ENCODE measurements around the gene PHACTR1. TPM values are rescaled to one million over a fixed set of nuclear protein-coding genes. Genes with fewer than 3 reads are reported as not detected.
A peak's percentile ranks its signal among the peaks of the same experiment; 100 is the strongest.

Gene PHACTR1
- total RNA-seq, 4 donors from 2014 or later = 2.0 to 8.3 (median 4.5) TPM

DNA sequence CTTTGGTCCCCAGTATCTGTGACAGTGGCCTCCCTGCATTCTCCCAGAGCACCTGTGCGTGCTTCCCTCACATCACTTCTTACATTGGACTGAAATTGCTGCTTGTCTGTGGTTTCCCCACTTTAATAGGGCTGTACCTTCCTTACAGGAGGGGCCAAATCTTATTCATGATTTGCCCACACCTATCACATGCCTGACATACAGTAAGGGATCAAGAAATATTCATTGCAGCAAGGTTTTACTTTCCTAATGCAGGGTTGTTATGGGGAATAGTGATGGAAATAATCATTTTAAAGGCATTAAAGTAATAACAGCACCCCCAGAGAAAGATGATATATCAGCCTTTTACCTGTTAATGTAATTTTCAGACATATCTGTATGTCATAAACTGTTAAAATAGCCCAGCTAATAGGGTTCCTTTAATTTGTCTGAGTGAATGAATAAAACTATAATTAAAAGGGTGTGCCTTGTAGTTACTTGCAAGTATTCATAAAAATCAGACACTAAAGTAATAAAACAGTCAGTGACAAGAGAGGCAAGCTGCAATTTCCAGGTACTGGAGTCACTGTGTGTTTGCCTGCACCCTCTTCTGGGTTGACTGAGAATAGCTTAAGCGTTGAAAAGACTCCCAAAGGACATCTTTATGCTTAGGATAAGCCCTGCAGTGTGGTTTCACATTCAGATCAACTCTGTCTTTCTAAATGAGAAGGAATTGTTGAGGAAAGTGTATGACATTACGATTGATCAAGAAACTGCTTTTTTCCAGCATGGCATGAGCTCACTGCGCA lies 182.7 kb downstream of the PHACTR1 start:
- Histone ChIP-seq H3K36me3 (no peaks in the 10 kb centered on the region), H3K27me3 (no peaks in the 10 kb centered on the region), H3K27ac (no peak overlapping the region), H3K4me1 (no peaks in the 10 kb centered on the region), H3K9me3 (no peaks in the 10 kb centered on the region), H3K4me3 (no peak overlapping the region)
- intact Hi-C loops (cut with DNase I; ENCODE audit: low total_unique reads) = no loop called here
- TF ChIP-seq POLR2A (IDR thresholded peaks at IDR 0.05) (no peak), CTCF (IDR thresholded peaks at IDR 0.05) (no peak)
- DNase-seq = no peak

DNA sequence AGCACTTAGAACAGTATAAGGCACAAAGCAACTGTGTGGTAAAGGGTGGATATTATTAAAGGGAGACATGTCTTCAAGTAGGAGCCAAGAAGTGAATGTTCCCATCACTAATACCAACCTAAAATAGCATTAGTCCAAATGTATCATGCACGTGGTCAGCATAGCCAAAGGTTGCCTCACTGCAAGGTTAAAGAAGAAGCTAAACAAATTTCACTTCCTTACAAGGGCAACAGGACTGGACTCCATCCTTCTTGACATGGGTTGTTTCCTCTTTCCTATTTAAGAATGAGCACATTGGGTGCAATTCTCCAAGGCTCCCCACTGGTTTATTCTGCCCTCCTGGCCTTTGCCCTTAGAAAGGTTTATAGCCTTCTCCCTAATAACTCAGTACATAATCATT lies 186.7 kb downstream of the PHACTR1 start:
- no peaks in the 10 kb centered on the region for H3K27me3 ChIP-seq
- H3K9me3 ChIP-seq = no peaks in the 10 kb centered on the region
- no peaks in the 10 kb centered on the region for H3K36me3 ChIP-seq
- H3K27ac ChIP-seq = no peak overlapping the region
- no peak for TF ChIP-seq POLR2A (IDR thresholded peaks at IDR 0.05)
- TF ChIP-seq CTCF (IDR thresholded peaks at IDR 0.05) = no peak
- DNase-seq = no peak
- intact Hi-C loops (cut with DNase I; ENCODE audit: low total_unique reads) = no loop called here
- H3K4me1 ChIP-seq = no peaks in the 10 kb centered on the region
- H3K4me3 ChIP-seq = no peak overlapping the region

GRCh38 chr6:12909833-12910232 lies 193.3 kb downstream of the PHACTR1 start:
- H3K27me3 ChIP-seq = no peaks in the 10 kb centered on the region
- TF ChIP-seq CTCF (IDR thresholded peaks at IDR 0.05) (no peak), POLR2A (IDR thresholded peaks at IDR 0.05) (no peak)
- no peak overlapping the region for H3K4me3 ChIP-seq
- H3K36me3 ChIP-seq = no peaks in the 10 kb centered on the region
- intact Hi-C loops (cut with DNase I; ENCODE audit: low total_unique reads) = no loop called here
- no peak overlapping the region for H3K27ac ChIP-seq
- no peaks in the 10 kb centered on the region for H3K4me1 ChIP-seq
- no peak for DNase-seq
- H3K9me3 ChIP-seq = no peaks in the 10 kb centered on the region

DNA sequence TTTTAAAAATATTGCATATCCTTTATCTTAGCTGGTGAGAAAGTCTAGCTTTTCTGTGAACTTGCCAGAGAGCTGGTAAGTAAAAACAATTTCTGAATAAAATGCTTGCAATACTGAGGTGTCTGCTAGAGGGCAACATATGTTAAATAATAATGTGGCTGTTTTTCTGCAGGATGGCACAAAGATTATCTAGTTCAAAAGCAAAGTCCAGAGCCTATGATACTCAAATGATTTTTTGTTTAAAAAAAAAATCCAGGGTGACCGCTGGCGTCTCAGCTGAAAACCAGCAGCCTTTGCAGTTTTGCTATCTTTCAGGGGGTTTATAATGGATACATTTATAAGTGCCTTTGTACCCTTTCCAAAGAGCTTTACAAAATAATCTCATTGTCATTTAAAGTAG lies 194.9 kb downstream of the PHACTR1 start:
- no peaks in the 10 kb centered on the region for H3K9me3 ChIP-seq
- no peak for DNase-seq
- H3K27me3 ChIP-seq = no peaks in the 10 kb centered on the region
- H3K4me1 ChIP-seq = no peaks in the 10 kb centered on the region
- no peaks in the 10 kb centered on the region for H3K36me3 ChIP-seq
- H3K4me3 ChIP-seq = no peak overlapping the region
- H3K27ac ChIP-seq = no peak overlapping the region
- intact Hi-C loops (cut with DNase I; ENCODE audit: low total_unique reads) = no loop called here
- TF ChIP-seq CTCF (IDR thresholded peaks at IDR 0.05) = peak; percentile 11 to 57 (median 34)
- no peak for TF ChIP-seq POLR2A (IDR thresholded peaks at IDR 0.05)

GRCh38 chr6:12913201-12913600 lies 196.6 kb downstream of the PHACTR1 start:
- no peak for DNase-seq
- Histone ChIP-seq H3K9me3 (no peaks in the 10 kb centered on the region), H3K27ac (no peak overlapping the region), H3K4me1 (no peaks in the 10 kb centered on the region), H3K27me3 (no peaks in the 10 kb centered on the region), H3K4me3 (no peak overlapping the region), H3K36me3 (no peaks in the 10 kb centered on the region)
- TF ChIP-seq CTCF (IDR thresholded peaks at IDR 0.05) (no peak), POLR2A (IDR thresholded peaks at IDR 0.05) (no peak)
- intact Hi-C loops (cut with DNase I; ENCODE audit: low total_unique reads) = no loop called here
